ENCODE results near the gene TP73. TPM values are rescaled to one million over a fixed set of nuclear protein-coding genes. Genes with fewer than 3 reads are reported as not detected.
"Not testable (repeated sequence)": the region's sequence is repeated elsewhere in the genome, so short reads cannot be mapped to it uniquely, and the experiment has no call there.

The TP73 gene
- polyA plus RNA-seq, 10 donors: 0.60 to 3.2 (median 0.91) TPM

- no peak for DNase-seq
These were observed 89.5 kb downstream of the TP73 start for GRCh38 chr1:3741566-3742438.

- no peak for DNase-seq
These were observed 90.4 kb downstream of the TP73 start for GRCh38 chr1:3742439-3743298.

GRCh38 chr1:3743421-3743820 is 91.1 kb downstream of the TP73 start:
- DNase-seq: no peak

GRCh38 chr1:3743826-3744225 is 91.5 kb downstream of the TP73 start:
- DNase-seq: no peak

GRCh38 chr1:3744646-3745045 is 92.3 kb downstream of the TP73 start:
- DNase-seq: no peak

GRCh38 chr1:3745071-3745470 is 92.8 kb downstream of the TP73 start:
- DNase-seq: no peak

- DNase-seq: no peak
These were observed 93.5 kb downstream of the TP73 start for GRCh38 chr1:3745590-3746381.

- no peak for DNase-seq
These were observed 94.1 kb downstream of the TP73 start for GRCh38 chr1:3746389-3746829.

- DNase-seq: peak; percentile 73 to 90 (median 84)
These were observed 94.7 kb downstream of the TP73 start for GRCh38 chr1:3746830-3747521.

- no peak for DNase-seq
These were observed 95.2 kb downstream of the TP73 start for GRCh38 chr1:3747522-3747848.

- no peak for DNase-seq
These were observed 95.6 kb downstream of the TP73 start for GRCh38 chr1:3747903-3748302.

- DNase-seq: not testable (repeated sequence)
These were observed 96.1 kb downstream of the TP73 start for GRCh38 chr1:3748316-3748900.

GRCh38 chr1:3749512-3749911 is 97.2 kb downstream of the TP73 start:
- DNase-seq: no peak

GRCh38 chr1:3750741-3751140 is 98.4 kb downstream of the TP73 start:
- no peak for DNase-seq

- no peak for DNase-seq
These were observed 100.2 kb downstream of the TP73 start, which contains the start of gene CCDC27 for GRCh38 chr1:3752400-3752945. CCDC27 (plus strand) TSS chr1:3752450; CDS start chr1:3752482, 32 bp downstream.

- DNase-seq: no peak
These were observed 101.5 kb downstream of the TP73 start for GRCh38 chr1:3753656-3754454.

GRCh38 chr1:3756394-3756793 is 104.1 kb downstream of the TP73 start:
- DNase-seq: no peak

GRCh38 chr1:3759164-3759563 is 106.8 kb downstream of the TP73 start:
- no peak for DNase-seq

GRCh38 chr1:3759796-3760195 is 107.5 kb downstream of the TP73 start:
- DNase-seq: no peak
